Aorta (tissue), 5 donors: ENCODE measurements around the gene CCDC137. TPM values are rescaled to one million over a fixed set of nuclear protein-coding genes. Genes with fewer than 3 reads are reported as not detected.
"Not testable (repeated sequence)": the region's sequence is repeated elsewhere in the genome, so short reads cannot be mapped to it uniquely, and the experiment has no call there.

Experiments
- ATAC-seq: fragments of 200-7000 bp; cut with Tn5 transposase; one replicate; pipeline ENCODE4 v1.9.1; 2022; ENCODE audit warnings: moderate library complexity; ENCODE audit not compliant: low FRiP score
- DNase-seq, 2 donors: peaks; one replicate each; pipeline ENCODE4 v3.0.0-alpha.2; 2020
- H3K27ac ChIP-seq, 2 donors: one replicate each; pipeline ENCODE4 v1.5.1; 2013; ENCODE audit warnings: low read length in 2 of 2, mild to moderate bottlenecking in 2 of 2, moderate library complexity in 2 of 2, control low read depth in 1 of 2, inconsistent platforms in 1 of 2, low read depth in 1 of 2
- H3K27me3 ChIP-seq, 2 donors: one replicate each; pipeline ENCODE4 v1.6.1; 2013; ENCODE audit warnings: control low read depth in 1 of 2, low read length in 1 of 2, mild to moderate bottlenecking in 1 of 2, moderate library complexity in 1 of 2; ENCODE audit not compliant: insufficient read depth in 2 of 2, control insufficient read depth in 1 of 2
- H3K36me3 ChIP-seq, 2 donors: one replicate each; pipeline ENCODE4 v1.6.1; 2013; ENCODE audit warnings: control low read depth in 1 of 2, low read length in 1 of 2, mild to moderate bottlenecking in 1 of 2; ENCODE audit not compliant: insufficient read depth in 2 of 2, control insufficient read depth in 1 of 2
- H3K4me1 ChIP-seq, 2 donors: one replicate each; pipeline ENCODE4 v1.6.1; 2013; ENCODE audit warnings: low read length in 2 of 2, control low read depth in 1 of 2, mild to moderate bottlenecking in 1 of 2, moderate library complexity in 1 of 2; ENCODE audit not compliant: insufficient read depth in 2 of 2, control insufficient read depth in 1 of 2
- H3K4me3 ChIP-seq, 2 donors: one replicate each; pipeline ENCODE4 v1.5.1; 2013; ENCODE audit warnings: low read length in 2 of 2, control low read depth in 1 of 2, mild to moderate bottlenecking in 1 of 2
- H3K9me3 ChIP-seq: one replicate; pipeline ENCODE4 v1.6.1; 2013; ENCODE audit warnings: mild to moderate bottlenecking, low read length; ENCODE audit not compliant: control insufficient read depth
- whole genome bisulfite sequencing, 2 donors: extraction: QIAGEN DNeasy Blood & Tissue Kit; methylation state at CpG; one replicate each; pipeline ENCODE4 v1.1.7; 2013; 5-methylcytosine and 5-hydroxymethylcytosine counted together
- intact Hi-C, 2 donors: fragments of 100-400 bp; cut with DNase I; formaldehyde crosslinking; loops; one replicate each; pipeline versions ENCODE4 v1.14.2 to v1.15.0; 2022
- long read RNA-seq, 2 donors: library from polyadenylated mRNA; unstranded; transcript quantifications; one replicate each; pipeline ENCODE4 v2.0.0, GENCODE V29; 2020 to 2021
- polyA plus RNA-seq, 2 donors: library from polyadenylated mRNA; stranded (reverse); fragments of 200-250 nt; gene quantifications; one replicate each; pipeline ENCODE4 v1.2.3, GENCODE V29; 2013
- total RNA-seq, 2 donors: library from RNA; stranded (reverse); fragmentation: NEBNext Ultra II Directional; extraction: Animal tissue kit (Norgen Biotek cat#: 25700); gene quantifications; one replicate each; pipeline ENCODE4 v1.2.1, GENCODE V29; 2021
- donor health status: healthy with polysubstance abuse.
- donor health status: Bipolar disorder and iron deficiency.
- donor health status: DM: no; HTN: no; CAD: no.
- donor health status: DM: no; HTN: no; CAD: no.
- donor health status: DM: yes; HTN: yes; CAD: no.

The CCDC137 gene
- total RNA-seq (10 to 100 TPM; 13.0 to 13.4 TPM), polyA plus RNA-seq (10 to 100 TPM in 1 of 2 donors, 1 to 10 TPM in 1; 7.9 to 13.7 TPM)
- long read RNA-seq, donor 1, transcript CCDC137-201 (6 exons, 2,468 nt): major isoform, 85 of 92 reads
- long read RNA-seq, donor 1, partial matches to known transcripts: 2 of 92 reads
- long read RNA-seq, donor 1, other reads (novel, unspliced or antisense): 4 of 92 reads
- long read RNA-seq, donor 2, transcript CCDC137-201 (6 exons, 2,468 nt): major isoform, 11 of 20 reads
- long read RNA-seq, donor 2, partial matches to known transcripts: 1 of 20 reads
- long read RNA-seq, donor 2, other reads (novel, unspliced or antisense): 7 of 20 reads

- Histone ChIP-seq H3K27me3 (no peaks in the 10 kb centered on the region), H3K4me3 (peak within 1 kb of the TSS; percentile 61 to 65), H3K9me3 (no peaks in the 10 kb centered on the region), H3K36me3 (no peaks in the 10 kb centered on the region), H3K27ac (peak within 1 kb of the TSS in 1 of 2 donors; percentile 50), H3K4me1 (no peaks in the 10 kb centered on the region)
- intact Hi-C loops: loop anchor here in 1 of 2 donors (1.0 to 2.0 kb wide), 2 partner anchors 29 to 36 kb away; partner anchors contain the start of genes MRPL12, NPLOC4 and TSPAN10
- DNase-seq (peak; percentile 98 to 99), ATAC-seq (peak; percentile 97)
- 0% methylated on average over 73 to 96 of the region's 96 CpGs for WGBS, 2 donors
Measured at GRCh38 chr17:81666342-81667191, at the start of gene CCDC137, which contains the start of gene OXLD1. Gene CCDC137, plus strand, starts transcription at chr17:81666737. Its CDS starts 30 bp downstream, at chr17:81666767. Gene OXLD1, minus strand, starts transcription at chr17:81666605. Its CDS starts 28 bp downstream, at chr17:81666577.

- no peak for ATAC-seq
Measured at GRCh38 chr17:81616877-81617276, 49.7 kb upstream of the CCDC137 start.

GRCh38 chr17:81618307-81618706 is 48.2 kb upstream of the CCDC137 start:
- H3K9me3 ChIP-seq, intact Hi-C loops, H3K27ac ChIP-seq, DNase-seq, ATAC-seq, H3K27me3 ChIP-seq, H3K4me3 ChIP-seq, H3K4me1 ChIP-seq: not testable (repeated sequence)
- peaks cover 0 to 13% of the 10 kb centered on the region in 2 donors for H3K36me3 ChIP-seq
- 96 to 97% methylated on average over 9 to 30 of the region's 36 CpGs for WGBS, 2 donors

More at GRCh38 chr17:81616877-81617276, 49.7 kb upstream of the CCDC137 start:
- no peak for DNase-seq
- intact Hi-C loops: no loop called here
- peaks cover 0 to 12% of the 10 kb centered on the region in 2 donors for H3K36me3 ChIP-seq
- no peaks in the 10 kb centered on the region for H3K27me3 ChIP-seq
- H3K27ac ChIP-seq: no peak overlapping the region
- WGBS, 2 donors: 41 to 68% methylated on average over 7 of the region's 7 CpGs
- H3K9me3 ChIP-seq: no peaks in the 10 kb centered on the region
- H3K4me3 ChIP-seq: no peak overlapping the region
- H3K4me1 ChIP-seq: no peaks in the 10 kb centered on the region

GRCh38 chr17:81621494-81622130 is 44.9 kb upstream of the CCDC137 start:
- intact Hi-C loops: no loop called here
- Histone ChIP-seq H3K27me3 (no peaks in the 10 kb centered on the region), H3K36me3 (peaks cover 6 to 15% of the 10 kb centered on the region in 2 donors), H3K4me1 (no peaks in the 10 kb centered on the region), H3K4me3 (no peak overlapping the region), H3K9me3 (no peaks in the 10 kb centered on the region), H3K27ac (no peak overlapping the region)
- ATAC-seq (no peak), DNase-seq (no peak)
- WGBS, 2 donors: 67 to 71% methylated on average over 11 of the region's 11 CpGs

GRCh38 chr17:81630274-81630673 is 36.3 kb upstream of the CCDC137 start:
- ATAC-seq (no peak), DNase-seq (no peak)
- H3K27ac ChIP-seq: no peak overlapping the region
- no peaks in the 10 kb centered on the region for H3K27me3 ChIP-seq
- H3K4me1 ChIP-seq: peaks cover 0 to under 1% of the 10 kb centered on the region in 2 donors
- 83% methylated on average over 8 of the region's 8 CpGs for WGBS, 2 donors
- H3K4me3 ChIP-seq: no peak overlapping the region
- H3K9me3 ChIP-seq: no peaks in the 10 kb centered on the region
- H3K36me3 ChIP-seq: peaks cover 2 to 7% of the 10 kb centered on the region in 2 donors
- intact Hi-C loops: no loop called here

- WGBS, 2 donors: 80 to 90% methylated on average over 7 of the region's 7 CpGs
- DNase-seq (no peak), ATAC-seq (no peak)
- Histone ChIP-seq H3K27me3 (no peaks in the 10 kb centered on the region), H3K36me3 (peaks cover 2 to 7% of the 10 kb centered on the region in 2 donors), H3K4me1 (peaks cover 0 to 2% of the 10 kb centered on the region in 2 donors), H3K9me3 (no peaks in the 10 kb centered on the region), H3K4me3 (no peak overlapping the region), H3K27ac (no peak overlapping the region)
- intact Hi-C loops: no loop called here
Measured at GRCh38 chr17:81631482-81631881, 35.1 kb upstream of the CCDC137 start.

GRCh38 chr17:81635431-81635830 is 31.1 kb upstream of the CCDC137 start:
- H3K9me3 ChIP-seq: no peaks in the 10 kb centered on the region
- H3K36me3 ChIP-seq: peaks cover 0 to 2% of the 10 kb centered on the region in 2 donors
- peak overlapping the region in 1 of 2 donors; percentile 99 for H3K4me3 ChIP-seq
- H3K4me1 ChIP-seq: peaks cover 0 to 2% of the 10 kb centered on the region in 2 donors
- no peaks in the 10 kb centered on the region for H3K27me3 ChIP-seq
- H3K27ac ChIP-seq: no peak overlapping the region
- no peak for DNase-seq
- ATAC-seq: no peak
- 85 to 89% methylated on average over 5 of the region's 5 CpGs for WGBS, 2 donors
- intact Hi-C loops: no loop called here

- no peaks in the 10 kb centered on the region for H3K27me3 ChIP-seq
- DNase-seq: no peak
- H3K36me3 ChIP-seq: peaks cover 0 to 2% of the 10 kb centered on the region in 2 donors
- no peaks in the 10 kb centered on the region for H3K9me3 ChIP-seq
- intact Hi-C loops: no loop called here
- peak overlapping the region; percentile 51 to 99 for H3K4me3 ChIP-seq
- no peak for ATAC-seq
- H3K27ac ChIP-seq: peak overlapping the region in 1 of 2 donors; percentile 61
- 30 to 36% methylated on average over 18 of the region's 18 CpGs for WGBS, 2 donors
- H3K4me1 ChIP-seq: peaks cover 0 to 2% of the 10 kb centered on the region in 2 donors
Measured at GRCh38 chr17:81635973-81636504, 30.5 kb upstream of the CCDC137 start.
